Activated T-helper 1 cell treated with anti-CD3 and anti-CD28 coated beads, Interleukin-2, amount 50 U/mL, for 16 hours (primary cell): ENCODE data around the gene ARHGAP42.

Source experiments
- DNase-seq, 2 donors: peaks; one replicate each; pipeline ENCODE4 v3.0.0-alpha.2; 2020; ENCODE audit warnings: low read depth in 1 of 2, low spot score in 1 of 2

ARHGAP42 gene

GRCh38 chr11:100830978-100831732, 144.1 kb downstream of the ARHGAP42 start:
- DNase-seq = no peak

DNA sequence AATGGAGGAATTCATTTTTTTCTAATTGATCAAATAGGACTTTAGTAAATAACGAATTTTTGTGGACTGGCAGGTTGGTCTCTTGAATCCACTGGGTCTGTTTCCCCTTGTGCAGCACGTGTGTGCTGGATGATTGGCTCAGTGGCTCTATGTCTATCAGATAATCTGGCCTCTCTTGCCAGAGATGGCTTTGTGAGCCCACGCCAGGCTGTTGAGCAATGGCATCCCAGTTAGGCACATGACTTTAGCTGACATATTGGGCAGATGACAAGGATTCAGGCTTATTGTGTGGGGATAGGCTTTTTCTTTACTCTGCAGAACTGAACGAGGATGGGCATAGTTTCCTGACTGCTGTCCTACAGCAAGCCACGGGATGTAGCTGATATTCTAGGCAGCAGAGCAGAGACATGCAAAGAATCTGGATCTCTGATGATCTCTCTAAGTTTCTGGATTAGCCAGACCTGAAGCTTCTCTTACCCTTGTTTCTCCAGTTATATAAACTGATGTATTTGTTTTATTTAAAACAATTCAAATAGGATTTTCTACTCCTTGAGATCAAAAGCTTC, 144.9 kb downstream of the ARHGAP42 start:
- no peak for DNase-seq

GRCh38 chr11:100832829-100833228, 145.7 kb downstream of the ARHGAP42 start:
- DNase-seq = no peak

DNA sequence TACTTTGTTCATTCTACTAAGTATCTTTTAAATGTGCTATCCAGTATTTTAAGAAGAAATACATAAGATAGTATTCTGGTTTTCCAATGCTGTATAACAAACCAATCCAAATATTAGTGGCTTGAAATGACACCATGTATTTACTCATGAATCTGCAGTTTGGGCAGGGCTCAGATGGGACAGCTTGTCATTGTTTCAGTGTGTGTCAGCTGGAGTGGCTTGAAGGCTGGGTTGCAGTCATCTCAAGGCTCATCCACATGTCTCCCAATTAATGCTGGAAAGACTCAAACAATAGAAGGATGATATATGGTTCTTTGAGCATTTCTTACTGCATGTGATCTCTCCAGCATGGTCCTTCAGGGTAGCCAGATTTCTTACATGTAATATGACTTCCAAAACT, 146.2 kb downstream of the ARHGAP42 start:
- no peak for DNase-seq

GRCh38 chr11:100835854-100836253, 148.8 kb downstream of the ARHGAP42 start:
- no peak for DNase-seq

DNA sequence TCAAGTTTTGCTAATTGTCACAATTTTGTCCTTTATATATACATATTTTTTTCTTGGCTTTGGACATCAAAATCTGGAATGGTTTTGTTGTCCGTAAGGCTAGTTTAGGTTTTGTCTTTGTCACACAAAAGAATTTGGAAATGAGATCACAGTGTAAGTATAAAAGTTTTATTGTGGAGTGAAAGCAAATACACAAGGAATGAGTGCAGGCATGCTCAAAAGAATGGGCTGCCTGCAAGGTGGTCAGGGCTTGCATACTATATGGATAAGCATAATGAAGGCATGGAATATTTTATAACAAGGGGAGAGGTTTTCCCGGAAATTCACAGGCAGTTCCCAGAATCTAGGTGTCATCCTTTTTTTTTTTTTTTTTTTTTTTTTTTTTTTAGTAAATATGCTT, 150.2 kb downstream of the ARHGAP42 start:
- no peak for DNase-seq

GRCh38 chr11:100841711-100842407, 154.8 kb downstream of the ARHGAP42 start:
- no peak for DNase-seq

DNA sequence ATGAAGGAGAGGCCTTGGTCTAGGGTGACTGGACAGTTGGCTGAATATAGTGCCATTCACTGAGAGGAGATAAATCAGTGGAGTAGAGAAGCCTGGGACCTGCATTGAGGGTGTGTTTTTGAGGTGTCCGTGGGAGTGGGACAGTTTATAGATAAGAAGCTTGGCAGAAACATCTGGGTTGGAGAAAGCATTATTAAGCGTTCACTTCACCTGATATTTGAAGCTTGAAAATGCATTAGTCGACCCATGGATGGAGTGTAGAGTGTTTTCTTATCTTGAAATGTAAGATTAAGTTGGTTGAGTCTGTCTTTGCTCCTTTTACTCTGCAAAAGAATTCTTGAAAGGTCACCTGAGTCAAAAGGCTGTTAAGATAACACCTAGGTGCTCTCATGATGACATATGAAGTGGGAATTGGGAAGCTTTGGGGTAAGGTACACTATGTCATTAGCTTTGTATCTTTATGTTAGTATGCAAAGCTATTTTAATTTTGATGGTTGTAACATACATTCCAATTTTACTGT, 160.7 kb downstream of the ARHGAP42 start:
- DNase-seq = no peak

DNA sequence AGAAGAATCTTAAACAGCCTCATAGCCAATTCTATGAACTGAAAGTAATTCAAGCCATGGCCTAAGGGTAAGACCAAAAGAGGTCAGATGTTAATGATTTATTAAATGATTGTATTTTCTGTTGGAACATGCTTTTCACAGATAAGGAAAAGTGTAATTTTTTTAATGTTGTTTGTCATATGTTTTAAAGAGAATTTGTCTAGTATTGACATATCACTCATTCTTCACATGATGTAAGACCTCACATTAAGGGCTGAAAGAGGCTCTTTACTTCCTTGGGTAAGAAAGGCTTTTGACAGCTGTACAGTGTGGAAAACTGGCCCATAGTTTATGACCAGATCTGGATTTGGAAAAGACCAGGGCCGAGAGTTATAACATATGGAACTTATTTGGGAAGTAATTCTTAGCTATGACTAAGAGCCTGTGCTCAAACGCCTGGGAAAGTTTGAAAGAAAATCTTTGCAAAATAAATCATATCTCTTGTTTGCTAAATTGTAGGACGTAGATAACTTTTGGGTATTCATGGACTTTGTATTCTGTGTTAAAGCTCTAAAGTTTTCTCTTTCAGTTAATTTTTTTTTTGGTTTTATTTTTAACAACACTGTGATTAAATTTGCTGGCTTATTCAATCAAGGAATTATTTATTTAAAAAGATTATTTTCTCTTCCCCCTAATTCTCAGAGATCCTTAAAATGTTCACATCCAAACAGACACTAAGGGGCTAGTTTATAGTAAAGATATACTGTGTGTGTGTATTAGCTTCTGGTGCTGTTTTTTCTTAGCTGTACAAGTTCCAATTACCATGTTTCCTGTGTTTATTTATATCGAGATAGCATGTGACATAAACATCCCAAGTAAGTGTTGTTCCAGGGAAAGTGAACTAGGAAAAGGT, 162.2 kb downstream of the ARHGAP42 start:
- DNase-seq = no peak

DNA sequence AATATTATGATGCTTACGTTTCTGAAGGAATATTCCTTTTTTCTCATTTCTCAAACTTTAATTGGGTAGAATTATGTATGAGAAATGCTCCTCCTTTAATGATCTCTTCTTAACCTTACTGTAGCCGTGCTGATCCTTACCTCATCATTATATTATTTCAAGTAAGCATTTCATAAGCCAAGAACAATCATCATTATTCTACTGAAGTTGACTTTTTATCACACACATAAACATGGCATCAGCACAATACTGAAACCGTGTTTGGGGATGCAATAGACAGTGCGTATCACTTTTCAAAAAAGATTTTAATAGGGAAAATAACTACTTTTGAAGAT, 162.8 kb downstream of the ARHGAP42 start:
- no peak for DNase-seq

DNA sequence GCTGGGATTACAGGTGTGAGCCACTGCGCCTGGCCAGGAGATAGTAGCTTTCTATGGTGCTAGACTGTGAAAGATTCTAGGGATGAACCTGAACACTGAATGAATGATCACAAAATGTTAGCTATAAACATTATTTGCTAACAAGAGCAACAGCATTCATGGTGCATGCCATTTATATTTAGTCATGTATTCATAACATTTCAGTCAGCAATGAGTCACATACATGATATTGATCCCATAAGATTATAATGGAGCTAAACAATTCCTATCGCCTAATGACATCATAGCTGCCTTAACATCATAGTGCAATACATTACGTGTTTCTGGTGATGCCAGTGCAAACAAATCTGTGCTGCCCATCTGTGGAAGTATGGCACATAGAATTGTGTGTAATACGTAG, 164.1 kb downstream of the ARHGAP42 start:
- no peak for DNase-seq

DNA sequence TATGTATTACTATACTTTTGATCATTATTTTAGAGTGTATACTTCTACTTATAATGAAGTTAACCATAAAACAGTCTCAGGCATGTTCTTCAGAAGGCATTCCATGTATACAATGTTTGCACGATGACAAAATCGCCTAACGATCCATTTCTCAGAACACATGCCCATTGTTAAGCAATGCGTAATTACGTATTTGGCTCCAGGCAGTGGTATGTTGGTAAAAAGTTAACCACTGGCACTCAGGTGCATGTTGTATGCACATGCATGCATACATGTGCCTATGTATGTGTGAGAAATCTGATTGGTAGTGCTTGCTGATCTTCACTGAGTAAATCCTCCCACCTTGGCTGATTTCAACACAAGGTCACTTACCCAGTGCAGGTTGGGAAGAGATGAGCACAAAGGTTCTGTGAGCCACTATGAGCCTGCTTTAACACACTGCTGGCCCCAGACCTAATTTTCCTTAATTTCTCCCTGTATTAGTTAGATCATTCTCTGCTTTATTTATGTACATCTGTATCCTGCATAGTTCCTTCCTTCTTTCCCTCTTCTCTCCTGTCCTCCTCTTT, 164.6 kb downstream of the ARHGAP42 start:
- no peak for DNase-seq

- no peak for DNase-seq
Measured at GRCh38 chr11:100855466-100856067, 168.5 kb downstream of the ARHGAP42 start.

- no peak for DNase-seq
Measured at GRCh38 chr11:100857236-100858005, 170.3 kb downstream of the ARHGAP42 start.

DNA sequence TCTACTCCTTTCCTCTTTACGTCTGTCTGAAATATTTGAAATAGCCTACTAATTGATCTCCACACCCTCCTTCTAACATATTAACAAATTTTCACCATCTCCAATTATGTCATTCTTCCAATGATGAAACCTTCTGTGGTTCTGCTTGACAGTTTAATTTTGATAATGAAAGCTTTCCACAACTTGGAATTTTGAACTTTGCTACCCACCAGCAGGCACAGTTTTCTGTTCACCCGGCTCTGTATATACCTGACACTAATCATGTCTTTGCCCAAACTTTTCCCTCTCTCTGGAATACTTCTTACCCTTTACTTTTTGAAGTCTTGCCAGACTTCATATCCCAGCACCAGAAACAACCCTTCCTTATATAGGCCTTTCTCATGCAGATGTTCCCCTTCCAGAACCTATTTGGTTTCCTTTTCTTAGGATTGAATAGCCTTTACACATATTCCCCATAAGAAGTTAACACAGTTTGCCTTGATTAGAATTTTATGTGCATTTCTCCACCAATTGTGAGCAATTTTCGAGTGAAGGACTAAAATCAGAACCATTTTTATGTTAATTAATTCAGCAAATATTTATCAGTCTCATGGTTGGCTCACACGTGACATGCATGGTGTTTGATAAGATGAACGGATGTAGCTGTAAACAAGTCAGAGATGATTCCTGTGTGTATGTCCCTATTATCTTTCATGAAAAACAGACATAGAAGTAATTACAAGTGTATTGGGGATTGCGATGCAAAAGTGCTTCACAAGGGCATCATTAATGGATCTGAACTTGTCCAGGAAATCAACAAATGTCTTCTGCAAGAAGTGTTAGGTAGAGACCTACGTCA, 173.4 kb downstream of the ARHGAP42 start:
- DNase-seq = no peak

GRCh38 chr11:100861212-100861611, 174.1 kb downstream of the ARHGAP42 start:
- no peak for DNase-seq

GRCh38 chr11:100863080-100863581, 176.0 kb downstream of the ARHGAP42 start:
- no peak for DNase-seq

GRCh38 chr11:100865443-100866065, 178.5 kb downstream of the ARHGAP42 start:
- no peak for DNase-seq
